OCI-LY3 (cell line): Measurements from ENCODE around the gene ANP32A.

Experiments
- CTCF ChIP-seq: fragments of 200-600, 300-600 bp; sonication (generic); IDR thresholded peaks from 2 replicates; pipeline ENCODE4 v1.5.1; 2014; ENCODE audit warnings: antibody characterized with exemption, low read length, low read depth
- EZH2phosphoT487 ChIP-seq: fragments of 200-600 bp; shearing (Covaris generic); IDR thresholded peaks from 2 replicates; pipeline ENCODE4 v1.6.1; 2018; ENCODE audit warnings: antibody characterized with exemption, mixed run types, low read depth

GRCh38 chr15:68767833-68768232 is 52.9 kb downstream of the ANP32A start:
- TF ChIP-seq CTCF (no peak), EZH2phosphoT487 (no peak)
